Measurements from ENCODE around the gene ALG2.

GRCh38 chr9:99239341-99240060 is 17.8 kb upstream of the ALG2 start:
- TF ChIP-seq POLR2A (IDR thresholded peaks at IDR 0.05) = no peak
- no peak for TF ChIP-seq POLR2AphosphoS5 (IDR thresholded peaks at IDR 0.05)
- TF ChIP-seq CTCF (IDR thresholded peaks at IDR 0.05 in 8 of 11, conservative IDR thresholded peaks at IDR 0.05 in 3 of 11) = no peak

Measured in spleen (tissue), 7 donors.